Mucosa of descending colon (tissue), 3 donors: ENCODE data around the gene ATP6AP1. TPM values are rescaled to one million over a fixed set of nuclear protein-coding genes. Genes with fewer than 3 reads are reported as not detected.

Experiments used
- ATAC-seq: fragments of 200-7000 bp; cut with Tn5 transposase; one replicate; pipeline ENCODE4 v1.9.1; 2020; ENCODE audit warnings: mild to moderate bottlenecking, moderate library complexity
- DNase-seq, 3 donors: peaks; one replicate each; pipeline ENCODE4 v3.0.0-alpha.2; 2020
- H3K36me3 ChIP-seq: fragments of 200-600 bp; one replicate; pipeline ENCODE4 v1.8.0; 2021; ENCODE audit warnings: low read depth, mild to moderate bottlenecking
- H3K4me1 ChIP-seq: fragments of 200-600 bp; one replicate; pipeline ENCODE4 v1.8.0; 2021; ENCODE audit warnings: low read depth, mild to moderate bottlenecking
- H3K4me3 ChIP-seq: fragments of 200-600 bp; one replicate; pipeline ENCODE4 v1.8.0; 2021; ENCODE audit warnings: mild to moderate bottlenecking
- H3K9me3 ChIP-seq: fragments of 200-600 bp; one replicate; pipeline ENCODE4 v1.8.0; 2021; ENCODE audit warnings: mild to moderate bottlenecking
- intact Hi-C, 2 donors: fragments of 100-400 bp; cut with DNase I in 1 of 2; cut with micrococcal nuclease in 1 of 2; formaldehyde crosslinking; loops; one replicate each; pipeline versions ENCODE4 v1.11.0 to v1.11.1; 2022; cut with DNase I, micrococcal nuclease
- total RNA-seq, 3 donors: library from RNA; stranded (reverse); fragmentation: NEBNext Ultra II Directional in 2 of 3; extraction: Animal tissue kit (Norgen Biotek cat#: 25700) in 2 of 3; gene quantifications; one replicate each; pipeline versions ENCODE4 v1.2.1 to v1.2.4, GENCODE V29; 2021 to 2023
- TF ChIP-seq, protein P1 (sequence below): fragments of 200-600 bp; IDR thresholded peaks from one replicate; pipeline ENCODE4 v1.8.0; 2022; ENCODE audit warnings: antibody characterized with exemption, mild to moderate bottlenecking
- donor health status: DM: no; HTN: no; CAD: no; lungs with moderate emphysema.
- donor health status: DM: no; HTN: no; CAD: no.
- donor health status: DM: no; HTN: yes; CAD: no.

ATP6AP1 gene
- total RNA-seq, 3 donors from 2014 or later: 78.1 to 95.8 (median 95.2) TPM

DNA sequence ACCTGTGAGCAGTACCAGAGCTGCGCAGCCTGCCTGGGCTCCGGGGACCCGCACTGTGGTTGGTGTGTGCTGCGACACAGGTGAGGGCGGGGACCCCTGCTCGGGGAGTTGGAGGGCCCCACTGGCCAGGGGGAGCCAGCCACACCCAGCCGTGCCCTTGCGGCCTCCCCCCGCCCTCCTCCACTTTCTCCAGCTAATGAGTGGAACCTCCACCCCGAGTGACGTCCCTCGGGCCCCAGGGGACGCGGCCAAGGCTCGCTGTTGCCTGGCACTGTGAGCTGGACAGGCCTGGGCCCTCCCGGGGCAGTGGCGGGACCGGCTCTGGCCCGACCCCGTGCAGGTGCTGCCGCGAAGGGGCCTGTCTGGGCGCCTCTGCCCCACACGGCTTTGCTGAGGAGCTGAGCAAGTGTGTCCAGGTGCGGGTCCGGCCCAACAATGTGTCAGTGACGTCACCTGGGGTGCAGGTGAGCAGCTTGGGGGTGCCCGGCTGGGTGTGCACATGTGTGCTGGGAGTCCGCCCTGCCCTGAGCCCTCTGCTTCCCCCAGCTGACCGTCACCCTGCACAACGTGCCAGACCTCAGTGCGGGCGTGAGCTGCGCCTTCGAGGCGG, 35.2 kb downstream of the ATP6AP1 start:
- intact Hi-C loops: no loop called here
- Histone ChIP-seq H3K9me3 (no peaks in the 10 kb centered on the region), H3K4me3 (no peak overlapping the region), H3K4me1 (no peaks in the 10 kb centered on the region), H3K36me3 (no peaks in the 10 kb centered on the region)
- TF ChIP-seq, protein P1, sequence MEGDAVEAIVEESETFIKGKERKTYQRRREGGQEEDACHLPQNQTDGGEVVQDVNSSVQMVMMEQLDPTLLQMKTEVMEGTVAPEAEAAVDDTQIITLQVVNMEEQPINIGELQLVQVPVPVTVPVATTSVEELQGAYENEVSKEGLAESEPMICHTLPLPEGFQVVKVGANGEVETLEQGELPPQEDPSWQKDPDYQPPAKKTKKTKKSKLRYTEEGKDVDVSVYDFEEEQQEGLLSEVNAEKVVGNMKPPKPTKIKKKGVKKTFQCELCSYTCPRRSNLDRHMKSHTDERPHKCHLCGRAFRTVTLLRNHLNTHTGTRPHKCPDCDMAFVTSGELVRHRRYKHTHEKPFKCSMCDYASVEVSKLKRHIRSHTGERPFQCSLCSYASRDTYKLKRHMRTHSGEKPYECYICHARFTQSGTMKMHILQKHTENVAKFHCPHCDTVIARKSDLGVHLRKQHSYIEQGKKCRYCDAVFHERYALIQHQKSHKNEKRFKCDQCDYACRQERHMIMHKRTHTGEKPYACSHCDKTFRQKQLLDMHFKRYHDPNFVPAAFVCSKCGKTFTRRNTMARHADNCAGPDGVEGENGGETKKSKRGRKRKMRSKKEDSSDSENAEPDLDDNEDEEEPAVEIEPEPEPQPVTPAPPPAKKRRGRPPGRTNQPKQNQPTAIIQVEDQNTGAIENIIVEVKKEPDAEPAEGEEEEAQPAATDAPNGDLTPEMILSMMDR: no peak
- no peak for ATAC-seq
- no peak for DNase-seq

DNA sequence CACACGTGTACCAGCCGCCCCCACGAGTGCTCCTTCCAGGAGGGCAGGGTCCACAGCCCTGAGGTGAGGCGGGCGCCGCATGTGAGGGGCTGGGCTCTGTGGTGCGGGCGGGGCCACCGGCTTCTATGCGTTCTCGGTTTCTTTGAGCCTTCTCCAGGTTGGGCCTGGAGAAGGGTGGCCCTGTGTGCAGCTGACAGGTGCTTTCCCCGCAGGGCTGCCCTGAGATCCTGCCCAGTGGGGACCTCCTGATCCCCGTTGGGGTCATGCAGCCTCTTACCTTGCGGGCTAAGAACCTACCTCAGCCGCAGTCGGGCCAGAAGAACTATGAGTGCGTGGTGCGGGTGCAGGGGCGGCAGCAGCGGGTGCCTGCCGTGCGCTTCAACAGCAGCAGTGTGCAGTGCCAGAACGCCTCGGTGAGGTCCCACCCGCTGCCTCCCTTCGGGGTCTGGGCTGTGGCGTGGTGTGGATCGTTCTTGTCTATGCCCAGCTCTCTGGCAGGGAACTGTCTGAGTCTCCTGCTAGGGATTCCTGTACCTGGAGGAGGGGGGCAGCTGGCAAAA, 36.4 kb downstream of the ATP6AP1 start:
- no peaks in the 10 kb centered on the region for H3K9me3 ChIP-seq
- intact Hi-C loops: no loop called here
- no peaks in the 10 kb centered on the region for H3K4me1 ChIP-seq
- TF ChIP-seq, protein P1: no peak
- H3K36me3 ChIP-seq: no peaks in the 10 kb centered on the region
- ATAC-seq: no peak
- no peak for DNase-seq
- no peak overlapping the region for H3K4me3 ChIP-seq

DNA sequence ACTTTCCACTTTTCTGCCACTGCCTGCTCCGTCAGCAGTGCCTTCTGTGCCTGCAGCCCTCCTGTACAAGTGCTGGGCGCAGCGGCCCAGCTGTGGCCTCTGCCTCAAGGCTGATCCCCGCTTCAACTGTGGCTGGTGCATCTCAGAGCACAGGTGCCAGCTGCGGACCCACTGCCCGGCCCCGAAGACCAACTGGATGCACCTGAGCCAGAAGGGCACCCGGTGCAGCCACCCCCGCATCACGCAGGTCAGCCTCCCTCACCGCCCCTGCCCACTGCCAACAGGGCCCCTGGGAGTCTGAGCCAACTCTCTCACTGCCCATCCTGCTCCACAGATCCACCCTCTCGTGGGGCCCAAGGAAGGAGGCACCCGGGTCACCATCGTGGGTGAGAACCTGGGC, 37.1 kb downstream of the ATP6AP1 start:
- TF ChIP-seq, protein P1: no peak
- no peak for ATAC-seq
- Histone ChIP-seq H3K36me3 (no peaks in the 10 kb centered on the region), H3K9me3 (no peaks in the 10 kb centered on the region), H3K4me3 (no peak overlapping the region), H3K4me1 (no peaks in the 10 kb centered on the region)
- intact Hi-C loops: no loop called here
- DNase-seq: no peak

GRCh38 chrX:154466036-154466435, 37.6 kb downstream of the ATP6AP1 start:
- TF ChIP-seq, protein P1: no peak
- no peak for DNase-seq
- H3K4me3 ChIP-seq: no peak overlapping the region
- ATAC-seq: no peak
- no peaks in the 10 kb centered on the region for H3K36me3 ChIP-seq
- intact Hi-C loops: no loop called here
- no peaks in the 10 kb centered on the region for H3K4me1 ChIP-seq
- no peaks in the 10 kb centered on the region for H3K9me3 ChIP-seq

DNA sequence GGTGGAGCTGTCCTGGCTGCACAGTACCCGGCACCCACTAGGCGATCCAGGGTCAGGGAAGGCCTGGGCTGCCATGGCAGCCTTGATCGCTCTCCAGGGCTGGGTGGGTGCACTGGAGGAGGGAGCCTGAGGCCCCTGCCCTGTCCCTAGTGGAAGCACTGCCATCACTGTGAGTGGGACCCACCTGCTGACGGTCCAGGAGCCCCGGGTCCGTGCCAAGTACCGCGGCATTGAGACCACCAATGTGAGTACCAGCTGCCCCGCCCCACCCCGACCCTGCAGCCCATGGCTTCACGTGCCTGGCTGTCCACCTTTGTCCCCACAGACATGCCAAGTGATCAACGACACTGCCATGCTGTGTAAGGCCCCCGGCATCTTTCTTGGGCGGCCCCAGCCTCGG, 38.4 kb downstream of the ATP6AP1 start:
- Histone ChIP-seq H3K4me1 (no peaks in the 10 kb centered on the region), H3K9me3 (no peaks in the 10 kb centered on the region), H3K36me3 (no peaks in the 10 kb centered on the region), H3K4me3 (no peak overlapping the region)
- DNase-seq (no peak), ATAC-seq (no peak)
- TF ChIP-seq, protein P1: no peak
- intact Hi-C loops: no loop called here

DNA sequence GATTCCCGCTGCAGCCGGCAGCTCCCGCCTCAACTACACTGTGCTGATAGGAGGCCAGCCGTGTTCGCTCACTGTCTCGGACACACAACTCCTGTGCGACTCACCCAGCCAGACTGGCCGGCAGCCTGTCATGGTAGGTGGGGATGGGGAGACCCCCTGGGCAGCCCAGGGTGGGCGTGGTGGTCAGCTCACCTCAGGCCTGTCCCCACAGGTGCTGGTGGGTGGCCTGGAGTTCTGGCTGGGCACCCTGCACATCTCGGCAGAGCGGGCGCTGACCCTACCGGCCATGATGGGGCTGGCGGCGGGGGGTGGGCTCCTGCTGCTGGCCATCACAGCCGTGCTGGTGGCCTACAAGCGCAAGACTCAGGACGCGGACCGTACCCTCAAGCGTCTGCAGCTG, 39.1 kb downstream of the ATP6AP1 start:
- H3K36me3 ChIP-seq: no peaks in the 10 kb centered on the region
- no peak overlapping the region for H3K4me3 ChIP-seq
- H3K4me1 ChIP-seq: no peaks in the 10 kb centered on the region
- DNase-seq (no peak), ATAC-seq (no peak)
- TF ChIP-seq, protein P1: no peak
- intact Hi-C loops: no loop called here
- H3K9me3 ChIP-seq: no peaks in the 10 kb centered on the region
